ENCODE data around the gene SLC25A29.
"Not testable (repeated sequence)": the region's sequence is repeated elsewhere in the genome, so short reads cannot be mapped to it uniquely, and the experiment has no call there.

SLC25A29 gene

DNA sequence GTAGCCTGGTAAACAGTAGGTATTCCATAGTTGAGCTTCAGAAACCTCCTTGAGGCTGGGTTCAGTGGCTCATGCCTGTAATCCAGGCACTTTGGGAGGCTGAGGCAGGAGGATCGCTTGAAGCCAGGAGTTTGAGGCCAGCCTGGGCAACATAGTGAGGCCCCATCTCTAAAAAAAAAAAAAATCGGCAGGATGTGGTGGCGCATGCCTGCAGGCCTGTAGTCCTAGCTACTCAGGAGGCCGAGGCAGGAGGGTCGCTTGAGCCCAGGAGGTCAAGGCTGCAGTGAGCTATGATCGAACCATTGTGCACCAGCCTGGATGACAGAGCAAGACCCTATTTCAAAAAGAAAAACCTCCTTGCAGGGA lies 2.2 kb upstream of the SLC25A29 start:
- H3K36me3 ChIP-seq (ENCODE audit: control insufficient read depth, insufficient read depth, low read length); H3K4me1 ChIP-seq (ENCODE audit: control insufficient read depth, insufficient read depth, low read length, poor library complexity, severe bottlenecking); H3K9me3 ChIP-seq (ENCODE audit: control insufficient read depth, low read length); H3K27ac ChIP-seq (ENCODE audit: low read depth, low read length, severe bottlenecking); H3K4me3 ChIP-seq (ENCODE audit: extremely low read depth, insufficient read depth, low read length, poor library complexity, severe bottlenecking): not testable (repeated sequence)
- 81 to 90% methylated on average over 4 to 6 of the region's 6 CpGs for WGBS, 2 experiments (ENCODE audit: insufficient coverage in 2 of 2)

DNA sequence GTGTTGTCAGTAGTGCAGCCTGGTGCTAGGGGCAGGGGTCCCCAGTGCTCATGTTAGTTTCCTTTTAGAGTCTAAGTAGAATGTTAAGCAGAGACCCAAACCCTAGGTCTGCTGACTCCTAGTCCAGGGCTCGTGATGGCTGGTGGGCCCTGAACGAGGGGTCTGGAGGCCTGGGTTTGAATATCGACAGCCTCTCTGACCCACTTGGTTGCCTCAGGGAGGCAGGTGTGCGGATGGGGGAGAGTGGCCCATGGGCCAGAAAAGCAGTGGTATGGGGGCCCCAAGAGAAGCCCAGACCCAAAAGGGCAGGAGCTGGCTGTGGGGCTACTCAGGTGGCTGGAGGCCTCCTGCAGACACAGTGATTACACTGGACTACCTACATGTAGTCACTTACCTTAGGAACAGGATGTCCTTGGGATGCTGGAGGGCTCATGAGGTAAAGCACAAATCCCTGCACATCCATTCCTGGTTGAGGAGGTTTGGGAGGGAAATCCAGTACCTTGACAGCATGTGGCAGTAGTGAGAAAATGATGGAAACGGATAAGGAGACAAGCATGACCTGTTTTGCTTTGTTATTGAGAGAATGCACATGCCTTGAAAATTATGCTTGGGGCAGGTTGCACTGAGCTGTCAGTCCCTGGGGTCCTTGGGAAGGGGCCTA lies 1.7 kb upstream of the SLC25A29 start:
- Histone ChIP-seq H3K9me3 (ENCODE audit: control insufficient read depth, low read length) (no peaks in the 10 kb centered on the region), H3K27ac (ENCODE audit: low read depth, low read length, severe bottlenecking) (no peak overlapping the region), H3K4me3 (ENCODE audit: extremely low read depth, insufficient read depth, low read length, poor library complexity, severe bottlenecking) (peak overlapping the region; percentile 74), H3K36me3 (ENCODE audit: control insufficient read depth, insufficient read depth, low read length) (peaks cover 4% of the 10 kb centered on the region), H3K4me1 (ENCODE audit: control insufficient read depth, insufficient read depth, low read length, poor library complexity, severe bottlenecking) (no peaks in the 10 kb centered on the region)
- WGBS, 2 experiments (ENCODE audit: insufficient coverage in 2 of 2), result 100% methylated on average over 3 to 4 of the region's 5 CpGs

GRCh38 chr14:100306998-100307765 lies 938 bp upstream of the SLC25A29 start:
- peak overlapping the region; percentile 41 for H3K27ac ChIP-seq (ENCODE audit: low read depth, low read length, severe bottlenecking)
- H3K4me3 ChIP-seq (ENCODE audit: extremely low read depth, insufficient read depth, low read length, poor library complexity, severe bottlenecking), result peak overlapping the region; percentile 74
- no peaks in the 10 kb centered on the region for H3K4me1 ChIP-seq (ENCODE audit: control insufficient read depth, insufficient read depth, low read length, poor library complexity, severe bottlenecking)
- WGBS, 2 experiments (ENCODE audit: insufficient coverage in 2 of 2), result 3 to 7% methylated on average over 37 to 45 of the region's 49 CpGs
- peaks cover 7% of the 10 kb centered on the region for H3K36me3 ChIP-seq (ENCODE audit: control insufficient read depth, insufficient read depth, low read length)
- H3K9me3 ChIP-seq (ENCODE audit: control insufficient read depth, low read length), result no peaks in the 10 kb centered on the region

DNA sequence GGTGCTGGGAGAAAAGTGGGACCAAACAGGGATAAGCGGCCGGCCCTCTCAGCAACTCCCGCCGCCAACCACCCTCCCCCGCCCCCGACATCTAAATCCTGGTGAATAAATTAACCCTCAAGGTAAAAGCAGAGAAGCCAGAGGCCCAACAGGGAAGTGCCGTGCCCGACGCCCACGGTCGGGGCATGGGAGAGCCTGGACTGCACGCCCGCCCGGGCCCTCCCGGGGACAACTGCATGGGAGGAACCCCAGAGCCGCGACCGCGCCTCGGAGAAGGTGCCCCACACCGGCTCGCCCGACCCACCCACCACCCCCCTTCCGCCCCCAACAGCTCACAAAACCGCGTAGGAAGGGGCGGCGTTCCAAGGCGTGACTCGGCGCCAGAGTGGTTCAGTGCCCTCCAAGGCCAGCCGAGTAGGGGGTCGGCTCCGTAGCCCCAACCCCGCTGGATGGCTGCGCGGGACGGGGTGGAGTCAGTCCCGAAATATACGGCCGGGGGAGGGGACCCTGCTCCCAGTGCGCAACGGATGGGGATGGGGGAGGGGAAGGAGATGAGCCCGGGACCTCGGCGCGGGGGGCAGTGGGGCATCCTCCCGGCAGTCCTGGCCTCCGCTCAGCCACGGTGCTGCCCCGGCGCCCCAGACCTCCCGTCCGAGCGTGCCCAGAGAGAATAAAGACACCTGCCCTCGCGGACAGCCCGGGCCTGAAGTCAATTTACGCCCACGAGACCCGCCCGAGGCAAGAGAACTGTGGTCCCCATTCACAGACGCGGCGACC lies 732 bp downstream of the SLC25A29 start:
- H3K36me3 ChIP-seq (ENCODE audit: control insufficient read depth, insufficient read depth, low read length), result peaks cover 7% of the 10 kb centered on the region
- H3K4me3 ChIP-seq (ENCODE audit: extremely low read depth, insufficient read depth, low read length, poor library complexity, severe bottlenecking), result peak overlapping the region; percentile 74
- 0 to 1% methylated on average over 42 to 48 of the region's 65 CpGs for WGBS, 2 experiments (ENCODE audit: insufficient coverage in 2 of 2)
- H3K4me1 ChIP-seq (ENCODE audit: control insufficient read depth, insufficient read depth, low read length, poor library complexity, severe bottlenecking), result no peaks in the 10 kb centered on the region
- H3K9me3 ChIP-seq (ENCODE audit: control insufficient read depth, low read length), result no peaks in the 10 kb centered on the region
- no peak overlapping the region for H3K27ac ChIP-seq (ENCODE audit: low read depth, low read length, severe bottlenecking)

DNA sequence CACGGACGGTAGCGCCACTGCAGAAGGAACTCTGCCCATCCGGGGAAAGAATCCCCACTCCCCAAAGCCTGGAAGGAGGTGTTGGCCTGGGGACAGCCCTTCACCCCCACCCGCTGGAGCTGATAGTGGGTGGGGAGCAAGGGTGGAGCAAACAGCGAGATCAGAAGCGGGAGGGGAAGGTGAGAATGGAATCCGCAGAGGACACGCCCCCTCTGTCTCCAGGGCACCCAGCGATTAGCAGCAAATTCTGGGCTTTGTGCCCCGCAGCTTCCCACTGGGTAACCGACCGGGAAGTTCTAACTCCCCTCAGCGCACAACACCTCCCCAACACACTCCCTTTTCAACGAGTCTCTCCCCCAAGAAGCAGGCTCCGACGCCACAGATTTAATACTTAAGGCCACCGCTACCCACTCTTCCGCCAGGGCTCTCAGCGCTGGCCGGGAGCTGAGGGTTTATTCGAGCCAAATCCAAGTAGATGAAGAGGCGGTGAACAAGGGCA lies 1.4 kb downstream of the SLC25A29 start:
- WGBS, 2 experiments (ENCODE audit: insufficient coverage in 2 of 2), result 3 to 4% methylated on average over 7 to 13 of the region's 23 CpGs
- Histone ChIP-seq H3K27ac (ENCODE audit: low read depth, low read length, severe bottlenecking) (no peak overlapping the region), H3K4me1 (ENCODE audit: control insufficient read depth, insufficient read depth, low read length, poor library complexity, severe bottlenecking) (no peaks in the 10 kb centered on the region), H3K4me3 (ENCODE audit: extremely low read depth, insufficient read depth, low read length, poor library complexity, severe bottlenecking) (peak overlapping the region; percentile 74), H3K9me3 (ENCODE audit: control insufficient read depth, low read length) (no peaks in the 10 kb centered on the region), H3K36me3 (ENCODE audit: control insufficient read depth, insufficient read depth, low read length) (peaks cover 7% of the 10 kb centered on the region)

GRCh38 chr14:100303925-100304324 lies 2.3 kb downstream of the SLC25A29 start:
- H3K27ac ChIP-seq (ENCODE audit: low read depth, low read length, severe bottlenecking), result no peak overlapping the region
- H3K4me1 ChIP-seq (ENCODE audit: control insufficient read depth, insufficient read depth, low read length, poor library complexity, severe bottlenecking), result no peaks in the 10 kb centered on the region
- peaks cover 9% of the 10 kb centered on the region for H3K36me3 ChIP-seq (ENCODE audit: control insufficient read depth, insufficient read depth, low read length)
- no peak overlapping the region for H3K4me3 ChIP-seq (ENCODE audit: extremely low read depth, insufficient read depth, low read length, poor library complexity, severe bottlenecking)
- 65 to 74% methylated on average over 2 of the region's 4 CpGs for WGBS, 2 experiments (ENCODE audit: insufficient coverage in 2 of 2)
- H3K9me3 ChIP-seq (ENCODE audit: control insufficient read depth, low read length), result no peaks in the 10 kb centered on the region

GRCh38 chr14:100303179-100303578 lies 3.1 kb downstream of the SLC25A29 start:
- 80 to 86% methylated on average over 6 to 8 of the region's 8 CpGs for WGBS, 2 experiments (ENCODE audit: insufficient coverage in 2 of 2)
- Histone ChIP-seq H3K9me3 (ENCODE audit: control insufficient read depth, low read length) (no peaks in the 10 kb centered on the region), H3K27ac (ENCODE audit: low read depth, low read length, severe bottlenecking) (no peak overlapping the region), H3K4me1 (ENCODE audit: control insufficient read depth, insufficient read depth, low read length, poor library complexity, severe bottlenecking) (no peaks in the 10 kb centered on the region), H3K4me3 (ENCODE audit: extremely low read depth, insufficient read depth, low read length, poor library complexity, severe bottlenecking) (no peak overlapping the region), H3K36me3 (ENCODE audit: control insufficient read depth, insufficient read depth, low read length) (peaks cover 9% of the 10 kb centered on the region)

- WGBS, 2 experiments (ENCODE audit: insufficient coverage in 2 of 2), result 71 to 86% methylated on average over 1 of the region's 2 CpGs
- Histone ChIP-seq H3K27ac (ENCODE audit: low read depth, low read length, severe bottlenecking) (no peak overlapping the region), H3K4me1 (ENCODE audit: control insufficient read depth, insufficient read depth, low read length, poor library complexity, severe bottlenecking) (peaks cover 2% of the 10 kb centered on the region), H3K36me3 (ENCODE audit: control insufficient read depth, insufficient read depth, low read length) (peaks cover 9% of the 10 kb centered on the region), H3K9me3 (ENCODE audit: control insufficient read depth, low read length) (no peaks in the 10 kb centered on the region), H3K4me3 (ENCODE audit: extremely low read depth, insufficient read depth, low read length, poor library complexity, severe bottlenecking) (no peak overlapping the region)
These were observed 3.6 kb downstream of the SLC25A29 start for GRCh38 chr14:100302616-100303015.

DNA sequence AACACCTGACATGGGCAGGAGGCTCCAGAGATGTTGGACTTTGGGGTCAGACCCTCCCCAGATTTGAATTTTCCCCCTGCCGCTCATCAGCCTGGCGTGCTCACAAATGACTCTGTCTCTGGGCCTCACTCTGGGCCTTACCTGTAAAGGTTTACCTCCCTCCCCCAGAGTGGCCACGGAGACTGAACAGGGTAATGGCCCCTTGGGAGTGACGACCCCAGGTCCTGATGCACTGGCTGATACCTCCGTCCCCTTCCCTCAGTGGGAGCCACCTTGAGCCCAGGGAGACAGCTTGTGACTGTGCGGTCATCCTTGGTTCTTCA lies 7.0 kb downstream of the SLC25A29 start:
- Histone ChIP-seq H3K9me3 (ENCODE audit: control insufficient read depth, low read length) (no peaks in the 10 kb centered on the region), H3K36me3 (ENCODE audit: control insufficient read depth, insufficient read depth, low read length) (peaks cover 16% of the 10 kb centered on the region), H3K4me1 (ENCODE audit: control insufficient read depth, insufficient read depth, low read length, poor library complexity, severe bottlenecking) (peaks cover 8% of the 10 kb centered on the region), H3K27ac (ENCODE audit: low read depth, low read length, severe bottlenecking) (no peak overlapping the region), H3K4me3 (ENCODE audit: extremely low read depth, insufficient read depth, low read length, poor library complexity, severe bottlenecking) (no peak overlapping the region)
- WGBS, 2 experiments (ENCODE audit: insufficient coverage in 2 of 2), result 92 to 98% methylated on average over 5 to 6 of the region's 6 CpGs

GRCh38 chr14:100298551-100299237 lies 7.5 kb downstream of the SLC25A29 start:
- Histone ChIP-seq H3K4me1 (ENCODE audit: control insufficient read depth, insufficient read depth, low read length, poor library complexity, severe bottlenecking) (peaks cover 8% of the 10 kb centered on the region), H3K27ac (ENCODE audit: low read depth, low read length, severe bottlenecking) (no peak overlapping the region), H3K9me3 (ENCODE audit: control insufficient read depth, low read length) (no peaks in the 10 kb centered on the region), H3K4me3 (ENCODE audit: extremely low read depth, insufficient read depth, low read length, poor library complexity, severe bottlenecking) (no peak overlapping the region), H3K36me3 (ENCODE audit: control insufficient read depth, insufficient read depth, low read length) (peaks cover 12% of the 10 kb centered on the region)
- WGBS, 2 experiments (ENCODE audit: insufficient coverage in 2 of 2), result 90 to 94% methylated on average over 11 to 14 of the region's 14 CpGs

All from mesodermal cell (in vitro differentiated cells).